K562 (cell line): ENCODE measurements around the gene GNG7. TPM values are rescaled to one million over a fixed set of nuclear protein-coding genes. Genes with fewer than 3 reads are reported as not detected.
A peak's percentile ranks its signal among the peaks of the same experiment; 100 is the strongest.

ENCODE experiments used
- ATAC-seq: fragments of 200-7000 bp; cut with Tn5 transposase; 3 replicates; pipeline ENCODE4 v1.9.1; 2020; ENCODE audit warnings: moderate library complexity
- BruUV-seq: library from RNA; stranded (reverse); fragments of 400-500 nt; replicated peaks from 2 replicates; lab custom pipeline; 2021; lab: Mats Ljungman, UMichigan
- CTCF ChIA-PET: fragments of 300-600 bp; formaldehyde crosslinking; extraction: SDS; loops from one replicate; lab custom pipeline; 2021; ENCODE audit warnings: low intra/inter-chr PET ratio; lab: Yijun Ruan, JAX
- POLR2A ChIA-PET: fragments of 300-600, 350-650 bp; sonication (Branson Sonifier 250); formaldehyde crosslinking; extraction: SDS; loops from one replicate; lab custom pipeline; 2021; ENCODE audit warnings: antibody characterized with exemption, inconsistent platforms; lab: Yijun Ruan, JAX
- DNase-seq, 4 experiments: peaks; one replicate each; pipeline versions ENCODE4 v3.0.0 to v3.0.0-alpha.2; 2011 to 2018; ENCODE audit warnings: low spot score in 3 of 4, mixed read lengths in 3 of 4; ENCODE audit errors: extremely low read depth in 1 of 4
- FAIRE-seq: peaks from 2 replicates; lab custom pipeline; 2011; peaks lifted over from hg19 to GRCh38; lab: Jason Lieb, UNC
- H2AFZ ChIP-seq: 2 replicates; pipeline ENCODE4 v1.6.0; 2011; ENCODE audit warnings: low read depth, low read length, control low read depth, inconsistent platforms
- H3K27ac ChIP-seq: fragments of 200-600 bp; 3 replicates; pipeline ENCODE4 v1.8.0; 2011; ENCODE audit warnings: low read depth, mild to moderate bottlenecking, control low read depth, inconsistent platforms, low read length, moderate library complexity, mixed read lengths; ENCODE audit errors: extremely low read depth
- H3K27me3 ChIP-seq, 2 experiments: fragments of 300-600 bp in 1 of 2; 2 replicates in 1 of 2; 3 replicates in 1 of 2; pipeline versions ENCODE4 v1.6.0 to v1.8.0; 2011; ENCODE audit warnings: inconsistent platforms in 2 of 2, low read length in 2 of 2, mild to moderate bottlenecking in 1 of 2, mixed read lengths in 1 of 2, moderate library complexity in 1 of 2; ENCODE audit not compliant: control insufficient read depth in 2 of 2, insufficient read depth in 2 of 2
- H3K36me3 ChIP-seq: fragments of 300-600 bp; 3 replicates; pipeline ENCODE4 v1.8.0; 2011; ENCODE audit warnings: mild to moderate bottlenecking, low read length, inconsistent platforms; ENCODE audit not compliant: control insufficient read depth, insufficient read depth
- H3K4me1 ChIP-seq, 2 experiments: fragments of 200-600 bp in 1 of 2; replicated peaks in 1 of 2; 2 replicates in 1 of 2; 3 replicates in 1 of 2; pipeline versions ENCODE4 v1.5.1 to v1.8.0; 2011; ENCODE audit warnings: inconsistent platforms in 2 of 2, low read length in 2 of 2, mild to moderate bottlenecking in 1 of 2, mixed read lengths in 1 of 2, moderate library complexity in 1 of 2; ENCODE audit not compliant: control insufficient read depth in 2 of 2, insufficient read depth in 2 of 2
- H3K4me2 ChIP-seq: 2 replicates; pipeline ENCODE4 v1.6.1; 2011; ENCODE audit warnings: low read length, control low read depth, inconsistent platforms, mixed read lengths; ENCODE audit not compliant: insufficient read depth
- H3K4me3 ChIP-seq: fragments of 200-600 bp; sonication (generic), shearing (Covaris generic); 2 replicates; pipeline ENCODE4 v1.5.1; 2016; ENCODE audit warnings: control low read depth, inconsistent platforms
- H3K79me2 ChIP-seq: fragments of 200-600 bp; 3 replicates; pipeline ENCODE4 v1.8.0; 2011; ENCODE audit warnings: low read length, inconsistent platforms; ENCODE audit not compliant: control insufficient read depth, insufficient read depth
- H3K9ac ChIP-seq, 2 experiments: 2 replicates each; pipeline versions ENCODE4 v1.6.0 to v1.6.1; 2011; ENCODE audit warnings: low read depth in 2 of 2, low read length in 2 of 2, control low read depth in 1 of 2, inconsistent platforms in 1 of 2, mild to moderate bottlenecking in 1 of 2, mixed read lengths in 1 of 2; ENCODE audit not compliant: insufficient read depth in 1 of 2
- H3K9me1 ChIP-seq: one replicate; pipeline ENCODE4 v1.6.0; 2011; ENCODE audit warnings: inconsistent platforms, mild to moderate bottlenecking, low read length, moderate library complexity; ENCODE audit not compliant: control insufficient read depth, insufficient read depth
- H3K9me3 ChIP-seq: replicated peaks from 2 replicates; pipeline ENCODE4 v1.5.1; 2011; ENCODE audit warnings: low read depth, low read length, inconsistent platforms; ENCODE audit not compliant: control insufficient read depth, insufficient read depth
- H4K20me1 ChIP-seq: replicated peaks from 2 replicates; pipeline ENCODE4 v1.6.1; 2011; ENCODE audit warnings: low read length, inconsistent platforms, mixed read lengths; ENCODE audit not compliant: control insufficient read depth, insufficient read depth
- CC2D1A ChIP-seq: fragments of 450-650 bp; IDR thresholded peaks from 2 replicates; pipeline ENCODE4 v1.6.1; 2017; ENCODE audit warnings: mild to moderate bottlenecking
- CREBBP ChIP-seq: IDR thresholded peaks from one replicate; pipeline ENCODE4 v1.6.1; 2012; ENCODE audit warnings: low read depth, mild to moderate bottlenecking, control low read depth, inconsistent platforms, low read length
- E2F1 ChIP-seq: sonication (generic); formaldehyde crosslinking; IDR thresholded peaks from 2 replicates; pipeline ENCODE4 v1.8.1; 2023; ENCODE audit warnings: mild to moderate bottlenecking, missing genetic modification reagents, moderate library complexity
- FOXO4 ChIP-seq: fragments of 450-650 bp; formaldehyde crosslinking; IDR thresholded peaks from 2 replicates; pipeline ENCODE4 v1.4.0; 2020; ENCODE audit warnings: mild to moderate bottlenecking, moderate library complexity
- GATAD2A ChIP-seq: fragments of 450-650 bp; IDR thresholded peaks from 2 replicates; pipeline ENCODE4 v1.6.1; 2017
- KAT7 ChIP-seq: sonication (generic); formaldehyde crosslinking; IDR thresholded peaks from 2 replicates; pipeline ENCODE4 v1.8.0; 2022; ENCODE audit warnings: missing genetic modification reagents, mild to moderate bottlenecking, borderline replicate concordance
- KLF1 ChIP-seq: fragments of 450-650 bp; IDR thresholded peaks from 2 replicates; pipeline ENCODE4 v1.6.1; 2016; ENCODE audit warnings: missing genetic modification characterization, missing compliant biosample characterization
- MCM2 ChIP-seq: fragments of 450-650 bp; IDR thresholded peaks from 2 replicates; pipeline ENCODE4 v1.6.1; 2017; ENCODE audit warnings: low read depth, mild to moderate bottlenecking
- NCOA2 ChIP-seq, 2 experiments: fragments of 450-650 bp; IDR thresholded peaks; 2 replicates each; pipeline ENCODE4 v1.6.1; 2018; ENCODE audit warnings: mild to moderate bottlenecking in 2 of 2, moderate library complexity in 1 of 2; ENCODE audit not compliant: partially characterized antibody in 2 of 2
- NEUROD1 ChIP-seq: fragments of 150-350 bp; IDR thresholded peaks from 2 replicates; pipeline ENCODE4 v1.6.1; 2014; ENCODE audit warnings: borderline replicate concordance, low read length, low read depth; ENCODE audit not compliant: partially characterized antibody
- PHF20 ChIP-seq: fragments of 450-650 bp; IDR thresholded peaks from 2 replicates; pipeline ENCODE4 v1.6.1; 2018; ENCODE audit not compliant: partially characterized antibody
- PHF8 ChIP-seq: fragments of 200-600 bp; sonication (generic); IDR thresholded peaks from 2 replicates; pipeline ENCODE4 v1.6.1; 2012; ENCODE audit warnings: mixed run types, mild to moderate bottlenecking, inconsistent platforms, low read length, moderate library complexity, borderline replicate concordance
- STAT6 ChIP-seq: sonication (generic); formaldehyde crosslinking; IDR thresholded peaks from 2 replicates; pipeline ENCODE4 v1.8.1; 2023; ENCODE audit warnings: mild to moderate bottlenecking, missing genetic modification reagents
- U2AF1 ChIP-seq: fragments of 200-400 bp; formaldehyde crosslinking; optimal IDR thresholded peaks from 2 replicates; pipeline ENCODE3; 2017; ENCODE audit warnings: mild to moderate bottlenecking, low read depth, low read length, moderate library complexity
- ZBTB34 ChIP-seq: fragments of 250-450 bp; sonication (Bioruptor Pico); IDR thresholded peaks from 2 replicates; pipeline ENCODE4 v1.8.0; 2021; ENCODE audit warnings: mild to moderate bottlenecking, moderate library complexity
- WGBS: fragments of 100-300 bp; shearing (Covaris generic); methylation state at CpG from one replicate; pipeline ENCODE4 v1.1.6; 2016; ENCODE audit warnings: low coverage, mixed read lengths; ENCODE audit not compliant: insufficient coverage; ENCODE audit errors: missing lambda C conversion rate; 5-methylcytosine and 5-hydroxymethylcytosine counted together
- in situ Hi-C: fragments of 300-500 bp; cut with MboI; formaldehyde crosslinking; loops from 4 replicates; pipeline ENCODE4 v1.15.0; 2018; ENCODE audit warnings: inconsistent platforms, mixed read lengths
- intact Hi-C: fragments of 100-400 bp; cut with micrococcal nuclease; formaldehyde crosslinking; loops from 2 replicates; pipeline ENCODE4 v1.14.2; 2022
- polyA plus RNA-seq, 8 experiments: library from polyadenylated mRNA; depleted of rRNA in 4 of 8; stranded (reverse) in 5 of 8; unstranded in 3 of 8; fragments of >200 nt; fragmentation: Nextera tagmentation in 2 of 8; fragmentation: Illumina TruSeq in 1 of 8; extraction: Ambion mirVana in 2 of 8; extraction: Trizol in 1 of 8; gene quantifications; 2 replicates each; pipeline versions ENCODE4 v1.2.1 to v1.2.3, GENCODE V29; 2011 to 2014; ENCODE audit warnings: inconsistent platforms in 1 of 8, missing spikeins in 1 of 8
- total RNA-seq, 7 experiments: library from RNA; depleted of rRNA in 6 of 7; stranded (reverse); fragments of >200 nt in 6 of 7; fragmentation: Illumina TruSeq in 2 of 7; extraction: Trizol in 2 of 7; gene quantifications; 2 replicates each; pipeline versions ENCODE4 v1.2.1 to v1.2.3, GENCODE V29; 2011 to 2021; ENCODE audit warnings: low replicate concordance in 1 of 7

The GNG7 gene
- total and polyA plus RNA-seq, 9 of the 15 experiments (the other 6 are each of a cell fraction or from before 2014, with no cell fraction given) = 0.01 to 0.20 (median 0.06) TPM; not detected in 1

- no peak overlapping the region for H3K4me2 ChIP-seq
- WGBS = 3% methylated on average over 14 of the region's 14 CpGs
- no peaks in the 10 kb centered on the region for H3K9me1 ChIP-seq
- no peak for ATAC-seq
- peak overlapping the region in 1 of 2 experiments; percentile 26; a peak in 1 of 4 replicates for H3K9ac ChIP-seq
- BruUV-seq = no TSS peak
- H2AFZ ChIP-seq = no peak overlapping the region
- peaks cover 4 to 5% of the 10 kb centered on the region in 2 experiments; a peak in 2 of 5 replicates for H3K4me1 ChIP-seq
- no peaks in the 10 kb centered on the region for H4K20me1 ChIP-seq
- no peaks in the 10 kb centered on the region for H3K36me3 ChIP-seq
- intact Hi-C loops = no loop called here
- H3K27ac ChIP-seq = no peak overlapping the region
- no peaks in the 10 kb centered on the region for H3K9me3 ChIP-seq
- in situ Hi-C loops = no loop called here
- no peak for FAIRE-seq
- no peaks in the 10 kb centered on the region for H3K79me2 ChIP-seq
- peaks cover 32 to 67% of the 10 kb centered on the region in 2 experiments; a peak in 4 of 5 replicates for H3K27me3 ChIP-seq
- ChIA-PET POLR2A (interaction anchor here (0.6 kb wide), 2 partner anchors 32 to 329 kb away, joined by 3 to 4 read pairs; no protein-coding TSS in a partner anchor), CTCF (no interaction called here)
- no peak for TF ChIP-seq KLF1 (tag)
- no peak for TF ChIP-seq PHF8
- TF ChIP-seq NCOA2 (IDR thresholded peaks at IDR 0.05; ENCODE audit: partially characterized antibody in 2 of 2) = no peak
- TF ChIP-seq ZBTB34 (CRISPR knock-in tag) = no peak
- TF ChIP-seq NEUROD1 = no peak
- no peak for TF ChIP-seq STAT6 (CRISPR knock-in tag)
- no peak for TF ChIP-seq KAT7 (CRISPR knock-in tag)
- TF ChIP-seq CREBBP = no peak
- no peak for TF ChIP-seq FOXO4 (CRISPR knock-in tag)
- TF ChIP-seq GATAD2A = no peak
- no peak for TF ChIP-seq PHF20
- no peak for TF ChIP-seq MCM2
- TF ChIP-seq CC2D1A = no peak
- TF ChIP-seq U2AF1 = no peak
- no peak for TF ChIP-seq E2F1
- TF ChIP-seq, all 486 proteins: peak for 0
- H3K4me3 ChIP-seq = no peak overlapping the region
- no peak for DNase-seq
Measured at GRCh38 chr19:2561895-2562294, 140.6 kb downstream of the GNG7 start.
